ENCODE results near the gene ADIPOQ.

DNA sequence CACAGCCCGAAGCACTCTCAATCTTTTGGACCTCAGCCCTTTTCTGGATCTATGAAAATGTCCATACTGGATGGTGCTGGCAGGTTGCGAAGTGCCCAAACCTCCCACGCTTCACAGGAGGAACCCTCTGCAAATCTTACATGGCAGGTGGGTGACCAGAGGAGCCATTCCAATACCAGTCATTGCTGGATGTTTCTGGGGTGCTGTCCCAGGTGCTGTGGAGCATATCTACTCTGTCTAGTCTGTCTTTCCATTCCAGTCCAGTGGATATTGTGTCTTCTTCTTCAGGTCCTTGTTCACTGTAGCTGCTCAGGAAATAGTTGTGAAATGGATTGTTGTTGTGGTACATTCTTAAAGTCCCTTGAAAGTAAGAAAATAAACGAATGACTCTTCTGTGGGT, 10.7 kb upstream of the ADIPOQ start:
- TF ChIP-seq, protein P1, sequence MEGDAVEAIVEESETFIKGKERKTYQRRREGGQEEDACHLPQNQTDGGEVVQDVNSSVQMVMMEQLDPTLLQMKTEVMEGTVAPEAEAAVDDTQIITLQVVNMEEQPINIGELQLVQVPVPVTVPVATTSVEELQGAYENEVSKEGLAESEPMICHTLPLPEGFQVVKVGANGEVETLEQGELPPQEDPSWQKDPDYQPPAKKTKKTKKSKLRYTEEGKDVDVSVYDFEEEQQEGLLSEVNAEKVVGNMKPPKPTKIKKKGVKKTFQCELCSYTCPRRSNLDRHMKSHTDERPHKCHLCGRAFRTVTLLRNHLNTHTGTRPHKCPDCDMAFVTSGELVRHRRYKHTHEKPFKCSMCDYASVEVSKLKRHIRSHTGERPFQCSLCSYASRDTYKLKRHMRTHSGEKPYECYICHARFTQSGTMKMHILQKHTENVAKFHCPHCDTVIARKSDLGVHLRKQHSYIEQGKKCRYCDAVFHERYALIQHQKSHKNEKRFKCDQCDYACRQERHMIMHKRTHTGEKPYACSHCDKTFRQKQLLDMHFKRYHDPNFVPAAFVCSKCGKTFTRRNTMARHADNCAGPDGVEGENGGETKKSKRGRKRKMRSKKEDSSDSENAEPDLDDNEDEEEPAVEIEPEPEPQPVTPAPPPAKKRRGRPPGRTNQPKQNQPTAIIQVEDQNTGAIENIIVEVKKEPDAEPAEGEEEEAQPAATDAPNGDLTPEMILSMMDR (IDR thresholded peaks at IDR 0.05; ENCODE audit: poor library complexity), result no peak
- TF ChIP-seq EZH2 (IDR thresholded peaks at IDR 0.05; ENCODE audit: borderline replicate concordance) (no peak), EZH2phosphoT487 (IDR thresholded peaks at IDR 0.05; ENCODE audit: low read depth, severe bottlenecking, unreplicated experiment) (no peak)

Measured in hepatocyte (in vitro differentiated cells).